Fibroblast of peridontal ligament (primary cell): ENCODE data around the gene RPL27A.

Source experiments
- DNase-seq: peaks from one replicate; pipeline ENCODE4 v3.0.0-alpha.2; 2010; ENCODE audit errors: extremely low read depth

The RPL27A gene

GRCh38 chr11:8720868-8721608 lies 38.4 kb downstream of the RPL27A start:
- no peak for DNase-seq

DNA sequence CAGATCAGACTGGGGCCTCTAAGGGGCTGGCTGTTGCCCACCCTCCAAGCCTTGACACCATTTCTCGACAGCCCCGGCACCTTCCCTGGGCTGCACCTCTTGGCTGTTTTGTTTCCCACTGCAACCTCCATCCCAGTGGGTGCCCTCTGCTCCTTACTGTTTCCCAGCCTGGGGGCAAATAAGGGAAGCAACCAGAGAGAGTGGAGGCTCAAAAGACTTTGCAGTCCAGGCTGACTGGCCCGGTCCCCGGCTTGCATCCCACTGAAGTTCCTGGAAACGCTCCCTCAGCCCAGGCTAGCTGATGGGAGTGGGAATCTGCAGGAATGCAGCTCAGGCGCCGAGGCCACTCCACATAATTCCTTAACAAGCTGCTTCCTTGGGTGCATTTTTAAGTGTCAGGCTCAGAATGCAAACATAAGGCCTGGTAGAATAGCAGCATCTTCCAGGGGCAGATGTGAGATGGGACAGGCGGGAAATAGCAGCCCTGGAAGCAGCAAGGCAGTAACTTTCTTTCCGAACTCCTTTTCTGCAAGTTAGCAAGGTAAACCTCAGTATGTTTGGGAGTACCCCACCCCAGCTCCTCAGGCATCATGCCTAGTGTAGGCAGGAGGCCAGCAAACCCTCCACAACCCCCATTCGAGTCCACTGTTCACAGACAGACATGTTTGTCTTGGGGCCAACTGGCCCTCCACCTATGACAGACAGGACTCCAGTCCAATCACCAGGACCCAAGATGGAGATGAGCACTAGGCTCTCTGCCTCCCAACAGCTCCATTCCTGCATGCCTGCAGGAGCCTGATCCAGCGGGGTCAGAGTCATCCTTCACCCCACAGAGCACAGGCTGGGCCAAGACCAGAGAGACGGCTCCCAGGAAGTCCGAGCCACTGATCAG lies 39.3 kb downstream of the RPL27A start:
- DNase-seq: peak; percentile 45

GRCh38 chr11:8722809-8723208 lies 40.2 kb downstream of the RPL27A start:
- no peak for DNase-seq

- no peak for DNase-seq
Measured at GRCh38 chr11:8723711-8724110, 41.1 kb downstream of the RPL27A start.

DNA sequence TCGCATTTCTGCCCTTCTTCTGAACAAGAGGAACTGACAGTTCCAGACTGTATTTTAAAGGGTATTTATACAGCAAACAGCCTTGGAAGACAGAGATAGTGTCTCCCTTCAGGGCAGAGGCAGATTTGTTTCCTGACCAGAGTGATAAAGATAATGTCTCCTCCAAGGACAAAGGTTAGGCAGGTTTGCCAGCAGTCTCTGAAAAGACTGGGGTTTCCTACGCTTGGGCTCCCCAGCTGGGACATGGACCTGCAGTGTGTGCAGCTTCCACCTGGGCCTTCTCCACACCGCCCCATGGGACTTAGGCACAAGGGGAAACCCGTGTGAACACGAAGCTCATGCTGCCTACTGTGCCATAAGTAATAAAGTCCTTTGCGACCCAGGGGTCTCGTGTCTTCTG lies 42.1 kb downstream of the RPL27A start:
- no peak for DNase-seq

GRCh38 chr11:8726395-8726794 lies 43.8 kb downstream of the RPL27A start:
- no peak for DNase-seq

- DNase-seq: no peak
Measured at GRCh38 chr11:8728563-8728962, 46.0 kb downstream of the RPL27A start.

DNA sequence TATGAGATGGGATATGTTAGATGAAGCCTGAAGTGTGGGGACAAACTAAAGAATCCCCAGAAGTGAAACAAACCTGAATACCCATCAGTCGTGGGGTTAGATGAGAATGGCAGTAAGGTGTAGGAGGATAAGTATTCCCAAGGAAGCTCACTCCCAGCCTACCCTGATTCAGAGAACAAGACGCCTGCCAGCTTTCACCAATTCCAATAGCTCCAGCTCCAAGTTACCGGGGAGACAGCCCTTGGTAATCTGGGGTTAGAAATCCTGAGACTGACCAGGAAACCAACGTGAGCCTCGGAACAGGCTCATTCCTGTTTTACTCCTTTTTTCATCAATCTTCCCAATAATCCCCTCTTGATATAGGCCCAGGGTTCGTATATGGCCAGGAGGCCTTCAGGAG lies 46.5 kb downstream of the RPL27A start:
- no peak for DNase-seq

DNA sequence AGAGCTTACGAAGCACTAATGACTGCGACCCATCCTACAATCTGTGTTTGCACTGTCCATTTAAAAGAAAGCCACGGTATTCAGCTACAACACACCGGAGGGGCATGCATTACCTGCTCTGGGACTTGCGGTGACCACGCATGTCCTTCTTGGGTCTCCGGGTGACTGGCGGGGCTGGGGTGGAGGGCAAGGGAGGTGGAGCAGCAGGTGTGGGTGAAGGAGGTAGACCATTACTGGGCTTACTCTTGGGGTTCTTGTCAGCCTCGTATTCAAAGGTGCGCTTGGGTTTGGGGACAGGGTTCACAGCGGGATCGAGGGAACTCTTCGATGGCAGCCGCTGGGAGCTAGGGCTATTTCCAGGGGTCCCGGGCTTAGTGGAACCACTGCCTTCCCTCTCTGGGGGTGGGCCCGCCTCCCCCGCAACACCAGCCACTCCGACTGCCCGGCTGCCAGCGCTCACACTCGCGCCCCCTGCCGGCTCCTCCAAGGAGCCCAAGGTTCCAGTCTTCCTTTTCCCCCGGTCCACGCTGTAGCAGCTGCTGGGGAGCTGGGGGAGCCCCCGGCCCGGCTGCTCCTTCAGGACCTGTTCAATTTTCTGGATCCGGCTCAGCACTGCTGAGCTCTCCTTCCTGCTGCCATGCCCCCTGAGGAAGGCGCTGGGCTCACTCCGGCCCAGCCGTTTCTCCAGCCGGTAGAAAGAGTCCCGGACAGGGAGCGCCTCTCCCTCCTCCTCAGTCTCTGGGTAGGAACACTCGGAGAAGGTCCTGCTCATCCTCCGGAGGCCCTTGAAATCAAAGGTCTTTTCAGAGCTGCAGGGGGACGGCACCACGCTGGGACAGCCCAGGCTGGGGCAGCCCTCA lies 47.5 kb downstream of the RPL27A start:
- no peak for DNase-seq

GRCh38 chr11:8730697-8731020 lies 48.1 kb downstream of the RPL27A start:
- no peak for DNase-seq

- DNase-seq: peak; percentile 30
Measured at GRCh38 chr11:8731647-8732323, 49.2 kb downstream of the RPL27A start.

GRCh38 chr11:8732324-8732670 lies 49.7 kb downstream of the RPL27A start:
- DNase-seq: no peak

- DNase-seq: peak; percentile 88
Measured at GRCh38 chr11:8732748-8733241, 50.2 kb downstream of the RPL27A start.

DNA sequence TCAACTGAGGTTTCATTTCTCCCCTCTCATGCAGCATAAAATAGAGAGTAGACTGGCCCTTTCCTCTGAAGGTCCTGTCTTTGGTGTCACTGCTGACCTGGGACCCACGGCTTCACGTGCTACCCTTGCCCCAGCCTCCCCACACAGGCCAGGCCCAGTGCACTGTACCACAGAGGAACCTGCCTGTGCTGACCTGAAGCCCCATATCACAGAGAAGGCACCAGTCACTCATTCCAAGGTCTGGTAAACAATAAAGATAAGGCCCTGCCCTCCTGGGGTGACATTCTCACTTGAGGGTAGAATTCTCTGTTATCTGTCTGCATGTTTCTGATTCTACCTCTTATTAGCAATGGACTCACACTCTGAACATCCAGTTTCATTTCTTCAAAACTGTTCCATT lies 51.3 kb downstream of the RPL27A start:
- no peak for DNase-seq

- DNase-seq: no peak
Measured at GRCh38 chr11:8735094-8735493, 52.5 kb downstream of the RPL27A start.

DNA sequence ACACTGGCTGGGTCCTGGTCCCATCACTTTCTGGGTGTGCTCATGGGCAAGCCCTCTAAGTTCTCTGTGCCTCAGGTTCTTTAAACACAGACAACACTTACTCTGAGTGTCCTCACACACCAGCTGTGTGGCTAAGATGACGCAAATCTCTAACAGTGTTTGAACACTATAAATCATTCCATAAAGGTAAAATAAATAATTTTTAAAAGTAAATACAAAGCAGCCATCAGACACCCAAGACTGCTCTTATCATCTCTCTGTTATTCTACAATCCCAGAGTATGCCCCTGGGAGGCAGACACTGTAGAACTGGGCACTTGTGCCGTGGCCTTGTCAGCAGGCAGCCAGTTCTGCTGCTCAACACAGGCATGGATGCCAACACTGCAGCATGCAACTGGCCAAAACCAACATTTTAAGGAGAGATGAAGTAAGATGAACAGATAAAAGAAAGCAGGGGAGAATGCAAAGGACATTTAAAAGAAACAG lies 56.8 kb downstream of the RPL27A start:
- no peak for DNase-seq
